Lower leg skin (tissue), 3 donors: Measurements from ENCODE around the gene ZNF101.

Experiments used
- CTCF ChIP-seq, 3 donors: fragments of 450-650 bp; IDR thresholded peaks; one replicate each; pipeline ENCODE4 v1.5.1; 2016; ENCODE audit warnings: antibody characterized with exemption in 3 of 3, mild to moderate bottlenecking in 3 of 3, moderate library complexity in 2 of 3
- POLR2A ChIP-seq, 2 donors: fragments of 450-650 bp; IDR thresholded peaks; one replicate each; pipeline ENCODE4 v1.6.1; 2016 to 2017; ENCODE audit warnings: antibody characterized with exemption in 2 of 2, mild to moderate bottlenecking in 1 of 2, moderate library complexity in 1 of 2

GRCh38 chr19:19634516-19635312 is 33.9 kb upstream of the ZNF101 start:
- no peak for TF ChIP-seq CTCF (IDR thresholded peaks at IDR 0.05)
- no peak for TF ChIP-seq POLR2A (IDR thresholded peaks at IDR 0.05)
